Measurements from ENCODE around the gene AP3S2.
"Not testable (repeated sequence)": the region's sequence is repeated elsewhere in the genome, so short reads cannot be mapped to it uniquely, and the experiment has no call there.

Gene AP3S2

GRCh38 chr15:89797678-89798201 is 96.1 kb downstream of the AP3S2 start:
- DNase-seq: no peak

GRCh38 chr15:89795996-89796395 is 97.8 kb downstream of the AP3S2 start:
- no peak for DNase-seq

GRCh38 chr15:89794627-89795241 is 99.1 kb downstream of the AP3S2 start:
- no peak for DNase-seq

GRCh38 chr15:89792106-89792805 is 101.5 kb downstream of the AP3S2 start:
- DNase-seq: no peak

- no peak for DNase-seq
These were observed 103.1 kb downstream of the AP3S2 start for GRCh38 chr15:89790661-89791060.

GRCh38 chr15:89790206-89790605 is 103.6 kb downstream of the AP3S2 start:
- DNase-seq: no peak

- not testable (repeated sequence) for DNase-seq
These were observed 105.2 kb downstream of the AP3S2 start for GRCh38 chr15:89788585-89788984.

- no peak for DNase-seq
These were observed 105.8 kb downstream of the AP3S2 start for GRCh38 chr15:89787944-89788343.

- no peak for DNase-seq
These were observed 108.0 kb downstream of the AP3S2 start for GRCh38 chr15:89785774-89786140.

- DNase-seq: no peak
These were observed 108.6 kb downstream of the AP3S2 start for GRCh38 chr15:89785064-89785773.

GRCh38 chr15:89784686-89784960 is 109.2 kb downstream of the AP3S2 start:
- no peak for DNase-seq

GRCh38 chr15:89783861-89784685 is 109.7 kb downstream of the AP3S2 start:
- no peak for DNase-seq

GRCh38 chr15:89783111-89783860 is 110.5 kb downstream of the AP3S2 start:
- DNase-seq: peak; percentile 4

- not testable (repeated sequence) for DNase-seq
These were observed 111.2 kb downstream of the AP3S2 start for GRCh38 chr15:89782619-89782950.

GRCh38 chr15:89781891-89782618 is 111.7 kb downstream of the AP3S2 start:
- DNase-seq: no peak

GRCh38 chr15:89781055-89781454 is 112.7 kb downstream of the AP3S2 start:
- no peak for DNase-seq

GRCh38 chr15:89780601-89781000 is 113.2 kb downstream of the AP3S2 start:
- no peak for DNase-seq
